Activated T-helper 1 cell treated with anti-CD3 and anti-CD28 coated beads, Interleukin-12 subunit alpha, Interleukin-12 subunit beta, Interleukin-2, Interleukin-4 antibody, amounts not matched to agents 30 ng/mL and 10 ng/mL and 1 ng/mL, durations not matched to agents 14 hours and 24 hours and 36 hours (primary cell): Measurements from ENCODE around the gene JAK1. TPM values are rescaled to one million over a fixed set of nuclear protein-coding genes. Genes with fewer than 3 reads are reported as not detected.
"Not testable (repeated sequence)": the region's sequence is repeated elsewhere in the genome, so short reads cannot be mapped to it uniquely, and the experiment has no call there.

Experiments used
- DNase-seq: peaks from one replicate; pipeline ENCODE4 v3.0.0; 2021; ENCODE audit warnings: low spot score
- H3K27ac Mint-ChIP-seq: one replicate; pipeline ENCODE4 v1.8.0; 2021; ENCODE audit warnings: mild to moderate bottlenecking, mixed read lengths
- H3K27me3 Mint-ChIP-seq: one replicate; pipeline ENCODE4 v1.8.0; 2022; ENCODE audit warnings: mild to moderate bottlenecking, moderate library complexity, mixed read lengths; ENCODE audit not compliant: insufficient read depth
- H3K36me3 Mint-ChIP-seq: one replicate; pipeline ENCODE4 v1.8.0; 2021; ENCODE audit warnings: low read depth, mixed read lengths
- H3K4me1 Mint-ChIP-seq: one replicate; pipeline ENCODE4 v1.8.0; 2021; ENCODE audit warnings: low read depth, mixed read lengths
- H3K4me3 Mint-ChIP-seq: one replicate; pipeline ENCODE4 v1.8.0; 2021; ENCODE audit warnings: mild to moderate bottlenecking, moderate library complexity, mixed read lengths
- H3K9me3 Mint-ChIP-seq: one replicate; pipeline ENCODE4 v1.8.0; 2021; ENCODE audit warnings: mixed read lengths
- intact Hi-C: fragments of 100-400 bp; cut with micrococcal nuclease; formaldehyde crosslinking; loops from one replicate; pipeline ENCODE4 v1.15.1; 2024
- total RNA-seq: library from RNA; stranded (reverse); gene quantifications from 2 replicates; pipeline ENCODE4 v1.2.3, GENCODE V29; 2022

The JAK1 gene
- total RNA-seq, 1 donor from 2014 or later = 102 TPM

- H3K4me1 Mint-ChIP-seq = peaks cover 37% of the 10 kb centered on the region
Measured at GRCh38 chr1:64941461-64942117, 24.8 kb downstream of the JAK1 start.

GRCh38 chr1:64940025-64940424 lies 26.3 kb downstream of the JAK1 start:
- Mint-ChIP-seq H3K27me3 (no peaks in the 10 kb centered on the region), H3K27ac (no peak overlapping the region), H3K9me3 (no peaks in the 10 kb centered on the region), H3K4me1 (peaks cover 38% of the 10 kb centered on the region), H3K36me3 (peaks cover 6% of the 10 kb centered on the region), H3K4me3 (no peak overlapping the region)
- intact Hi-C loops = loop anchor here (2.0 kb wide), 1 partner anchor 17 kb away; no protein-coding TSS in a partner anchor
- no peak for DNase-seq

More at GRCh38 chr1:64941461-64942117, 24.8 kb downstream of the JAK1 start:
- DNase-seq = no peak
- H3K27me3 Mint-ChIP-seq = no peaks in the 10 kb centered on the region
- no peak overlapping the region for H3K4me3 Mint-ChIP-seq
- peaks cover 7% of the 10 kb centered on the region for H3K36me3 Mint-ChIP-seq
- intact Hi-C loops = loop anchor here (2.0 kb wide), 1 partner anchor 19 kb away; no protein-coding TSS in a partner anchor
- no peaks in the 10 kb centered on the region for H3K9me3 Mint-ChIP-seq
- no peak overlapping the region for H3K27ac Mint-ChIP-seq

- intact Hi-C loops = no loop called here
Measured at GRCh38 chr1:64938991-64939390, 27.4 kb downstream of the JAK1 start.

GRCh38 chr1:64936956-64937355 lies 29.4 kb downstream of the JAK1 start:
- Mint-ChIP-seq H3K27ac (no peak overlapping the region), H3K27me3 (no peaks in the 10 kb centered on the region), H3K4me1 (peaks cover 51% of the 10 kb centered on the region), H3K9me3 (no peaks in the 10 kb centered on the region), H3K4me3 (no peak overlapping the region), H3K36me3 (peaks cover 13% of the 10 kb centered on the region)
- intact Hi-C loops = no loop called here
- DNase-seq = no peak

More at GRCh38 chr1:64938991-64939390, 27.4 kb downstream of the JAK1 start:
- Mint-ChIP-seq H3K4me1 (peaks cover 45% of the 10 kb centered on the region), H3K27ac (no peak overlapping the region), H3K9me3 (no peaks in the 10 kb centered on the region), H3K4me3 (no peak overlapping the region), H3K36me3 (peaks cover 8% of the 10 kb centered on the region), H3K27me3 (no peaks in the 10 kb centered on the region)
- no peak for DNase-seq

GRCh38 chr1:64935551-64936155 lies 30.7 kb downstream of the JAK1 start:
- Mint-ChIP-seq H3K36me3 (peaks cover 17% of the 10 kb centered on the region), H3K9me3 (peaks cover 4% of the 10 kb centered on the region), H3K27ac (no peak overlapping the region), H3K4me3 (no peak overlapping the region), H3K27me3 (no peaks in the 10 kb centered on the region), H3K4me1 (peaks cover 49% of the 10 kb centered on the region)
- intact Hi-C loops = no loop called here
- DNase-seq = no peak

- peaks cover 53% of the 10 kb centered on the region for H3K4me1 Mint-ChIP-seq
- no peak for DNase-seq
- H3K9me3 Mint-ChIP-seq = peaks cover 4% of the 10 kb centered on the region
- H3K27ac Mint-ChIP-seq = no peak overlapping the region
- intact Hi-C loops = no loop called here
- peaks cover 21% of the 10 kb centered on the region for H3K36me3 Mint-ChIP-seq
- H3K4me3 Mint-ChIP-seq = no peak overlapping the region
- no peaks in the 10 kb centered on the region for H3K27me3 Mint-ChIP-seq
Measured at GRCh38 chr1:64934878-64935275, 31.5 kb downstream of the JAK1 start.

- Mint-ChIP-seq H3K9me3 (peaks cover 4% of the 10 kb centered on the region), H3K36me3 (peaks cover 23% of the 10 kb centered on the region), H3K4me3 (no peak overlapping the region), H3K27me3 (no peaks in the 10 kb centered on the region), H3K27ac (no peak overlapping the region), H3K4me1 (peaks cover 57% of the 10 kb centered on the region)
- no peak for DNase-seq
- intact Hi-C loops = no loop called here
Measured at GRCh38 chr1:64934115-64934877, 32.1 kb downstream of the JAK1 start.

GRCh38 chr1:64933296-64934070 lies 32.9 kb downstream of the JAK1 start:
- peaks cover 4% of the 10 kb centered on the region for H3K9me3 Mint-ChIP-seq
- peaks cover 65% of the 10 kb centered on the region for H3K4me1 Mint-ChIP-seq
- H3K4me3 Mint-ChIP-seq = no peak overlapping the region
- no peaks in the 10 kb centered on the region for H3K27me3 Mint-ChIP-seq
- intact Hi-C loops = no loop called here
- no peak for DNase-seq
- no peak overlapping the region for H3K27ac Mint-ChIP-seq
- peaks cover 22% of the 10 kb centered on the region for H3K36me3 Mint-ChIP-seq

GRCh38 chr1:64932962-64933295 lies 33.4 kb downstream of the JAK1 start:
- intact Hi-C loops = no loop called here
- Mint-ChIP-seq H3K27me3 (no peaks in the 10 kb centered on the region), H3K36me3 (peaks cover 18% of the 10 kb centered on the region), H3K4me1 (peaks cover 69% of the 10 kb centered on the region), H3K9me3 (peaks cover 4% of the 10 kb centered on the region), H3K27ac (peak overlapping the region; percentile 38), H3K4me3 (no peak overlapping the region)
- DNase-seq = no peak

- H3K27ac Mint-ChIP-seq, H3K4me3 Mint-ChIP-seq, H3K27me3 Mint-ChIP-seq, H3K9me3 Mint-ChIP-seq, DNase-seq, intact Hi-C loops: not testable (repeated sequence)
- H3K36me3 Mint-ChIP-seq = peaks cover 32% of the 10 kb centered on the region
- H3K4me1 Mint-ChIP-seq = peaks cover 76% of the 10 kb centered on the region
Measured at GRCh38 chr1:64930640-64931039, 35.7 kb downstream of the JAK1 start.

- Mint-ChIP-seq H3K36me3 (peaks cover 37% of the 10 kb centered on the region), H3K27ac (no peak overlapping the region), H3K27me3 (no peaks in the 10 kb centered on the region), H3K4me3 (no peak overlapping the region), H3K4me1 (peaks cover 78% of the 10 kb centered on the region), H3K9me3 (peaks cover 4% of the 10 kb centered on the region)
- intact Hi-C loops = loop anchor here (1.0 kb wide), 1 partner anchor 27 kb away; no protein-coding TSS in a partner anchor
- no peak for DNase-seq
Measured at GRCh38 chr1:64929221-64929620, 37.1 kb downstream of the JAK1 start.

GRCh38 chr1:64928325-64928724 lies 38.0 kb downstream of the JAK1 start:
- H3K27ac Mint-ChIP-seq = no peak overlapping the region
- peaks cover 4% of the 10 kb centered on the region for H3K9me3 Mint-ChIP-seq
- H3K36me3 Mint-ChIP-seq = peaks cover 35% of the 10 kb centered on the region
- H3K27me3 Mint-ChIP-seq = no peaks in the 10 kb centered on the region
- H3K4me3 Mint-ChIP-seq = no peak overlapping the region
- peaks cover 78% of the 10 kb centered on the region for H3K4me1 Mint-ChIP-seq
- intact Hi-C loops = no loop called here
- no peak for DNase-seq
